H9 (cell line): Measurements from ENCODE around the gene BCL6B. TPM values are rescaled to one million over a fixed set of nuclear protein-coding genes. Genes with fewer than 3 reads are reported as not detected.

Experiments used
- DNase-seq: peaks from one replicate; pipeline ENCODE4 v3.0.0-alpha.2; 2017
- H2AFZ ChIP-seq: one replicate; pipeline ENCODE4 v1.6.1; 2013; ENCODE audit warnings: mild to moderate bottlenecking, low read length, control low read depth, moderate library complexity
- H2AK5ac ChIP-seq: 2 replicates; pipeline ENCODE4 v1.6.1; 2013; ENCODE audit warnings: low read length, control low read depth, mixed read lengths; ENCODE audit not compliant: insufficient read length
- H2BK120ac ChIP-seq: one replicate; pipeline ENCODE4 v1.6.1; 2013; ENCODE audit warnings: low read depth, mild to moderate bottlenecking, low read length, control low read depth, inconsistent platforms; ENCODE audit not compliant: poor library complexity, severe bottlenecking
- H2BK12ac ChIP-seq: 2 replicates; pipeline ENCODE4 v1.6.1; 2013; ENCODE audit warnings: low read length, control low read depth, mixed read lengths, low read depth; ENCODE audit not compliant: insufficient read length
- H2BK15ac ChIP-seq: 2 replicates; pipeline ENCODE4 v1.6.1; 2013; ENCODE audit warnings: low read depth, low read length, control low read depth
- H2BK20ac ChIP-seq: one replicate; pipeline ENCODE4 v1.6.1; 2013; ENCODE audit warnings: low read depth, mild to moderate bottlenecking, low read length, control low read depth, inconsistent platforms; ENCODE audit not compliant: poor library complexity, severe bottlenecking
- H2BK5ac ChIP-seq: 2 replicates; pipeline ENCODE4 v1.6.1; 2013; ENCODE audit warnings: low read length, control low read depth, mixed read lengths; ENCODE audit not compliant: insufficient read length
- H3K14ac ChIP-seq: 2 replicates; pipeline ENCODE4 v1.6.1; 2013; ENCODE audit warnings: low read length, control low read depth; ENCODE audit not compliant: insufficient read depth
- H3K18ac ChIP-seq: 2 replicates; pipeline ENCODE4 v1.6.1; 2013; ENCODE audit warnings: low read depth, mild to moderate bottlenecking, mixed read lengths, low read length, control low read depth; ENCODE audit not compliant: insufficient read length
- H3K23ac ChIP-seq: 2 replicates; pipeline ENCODE4 v1.6.1; 2013; ENCODE audit warnings: low read length, control low read depth, mixed read lengths, low read depth; ENCODE audit not compliant: insufficient read length
- H3K23me2 ChIP-seq: 2 replicates; pipeline ENCODE4 v1.6.1; 2013; ENCODE audit warnings: low read depth, mild to moderate bottlenecking, mixed read lengths, low read length, control low read depth; ENCODE audit not compliant: insufficient read length, poor library complexity, severe bottlenecking
- H3K27ac ChIP-seq: 2 replicates; pipeline ENCODE4 v1.5.1; 2013; ENCODE audit warnings: low read length, control low read depth, mixed read lengths, low read depth; ENCODE audit not compliant: insufficient read length
- H3K27me3 ChIP-seq: 2 replicates; pipeline ENCODE4 v1.6.1; 2013; ENCODE audit warnings: low read length, control low read depth, inconsistent platforms; ENCODE audit not compliant: insufficient read depth
- H3K4ac ChIP-seq: 2 replicates; pipeline ENCODE4 v1.6.1; 2013; ENCODE audit warnings: low read depth, mild to moderate bottlenecking, control low read depth, inconsistent platforms, low read length, moderate library complexity
- H3K4me1 ChIP-seq: 2 replicates; pipeline ENCODE4 v1.6.1; 2013; ENCODE audit warnings: low read length, control low read depth, inconsistent platforms; ENCODE audit not compliant: insufficient read depth
- H3K4me2 ChIP-seq: 2 replicates; pipeline ENCODE4 v1.6.1; 2013; ENCODE audit warnings: low read length, control low read depth, mixed read lengths; ENCODE audit not compliant: insufficient read length, insufficient read depth
- H3K56ac ChIP-seq: 2 replicates; pipeline ENCODE4 v1.6.1; 2013; ENCODE audit warnings: low read depth, mild to moderate bottlenecking, mixed read lengths, low read length, control low read depth; ENCODE audit not compliant: insufficient read length
- H3K79me1 ChIP-seq: 2 replicates; pipeline ENCODE4 v1.6.1; 2013; ENCODE audit warnings: low read depth, mild to moderate bottlenecking, moderate library complexity, low read length, control low read depth, inconsistent platforms; ENCODE audit not compliant: insufficient read depth, poor library complexity, severe bottlenecking
- H3K79me2 ChIP-seq: 2 replicates; pipeline ENCODE4 v1.6.1; 2013; ENCODE audit warnings: low read length, control low read depth, inconsistent platforms; ENCODE audit not compliant: insufficient read depth
- H3K9ac ChIP-seq: 2 replicates; pipeline ENCODE4 v1.6.1; 2013; ENCODE audit warnings: low read length, control low read depth, mixed read lengths; ENCODE audit not compliant: insufficient read length; ENCODE audit errors: extremely low read depth
- H3K9me3 ChIP-seq: one replicate; pipeline ENCODE4 v1.6.1; 2013; ENCODE audit warnings: low read depth, low read length, inconsistent platforms; ENCODE audit not compliant: control insufficient read depth
- H3T11ph ChIP-seq: one replicate; pipeline ENCODE4 v1.6.1; 2013; ENCODE audit warnings: mild to moderate bottlenecking, low read length, control low read depth, inconsistent platforms
- H4K20me1 ChIP-seq: one replicate; pipeline ENCODE4 v1.6.1; 2013; ENCODE audit not compliant: control insufficient read depth, insufficient read length, insufficient read depth
- H4K5ac ChIP-seq: 2 replicates; pipeline ENCODE4 v1.6.1; 2013; ENCODE audit warnings: low read depth, mild to moderate bottlenecking, mixed read lengths, low read length, control low read depth; ENCODE audit not compliant: insufficient read length
- H4K8ac ChIP-seq: replicated peaks from 2 replicates; pipeline ENCODE4 v1.6.1; 2013; ENCODE audit warnings: low read length, control low read depth, mixed read lengths, low read depth; ENCODE audit not compliant: insufficient read length
- H4K91ac ChIP-seq: 2 replicates; pipeline ENCODE4 v1.6.1; 2013; ENCODE audit warnings: low read depth, mild to moderate bottlenecking, moderate library complexity, mixed read lengths, low read length, control low read depth; ENCODE audit not compliant: insufficient read length
- H3K27ac Mint-ChIP-seq, 3 experiments: 2 replicates in 2 of 3; 3 replicates in 1 of 3; pipeline ENCODE4 v1.8.0; 2020 to 2021; ENCODE audit warnings: mixed read lengths in 3 of 3, mild to moderate bottlenecking in 1 of 3, moderate library complexity in 1 of 3
- H3K27me3 Mint-ChIP-seq: 2 replicates; pipeline ENCODE4 v1.8.0; 2021; ENCODE audit warnings: low read depth, mild to moderate bottlenecking, moderate library complexity, mixed read lengths
- H3K36me3 Mint-ChIP-seq, 3 experiments: 2 replicates in 2 of 3; 3 replicates in 1 of 3; pipeline ENCODE4 v1.8.0; 2020 to 2021; ENCODE audit warnings: low read depth in 3 of 3, mixed read lengths in 3 of 3; ENCODE audit not compliant: insufficient read depth in 1 of 3
- H3K4me1 Mint-ChIP-seq, 2 experiments: 2 replicates each; pipeline ENCODE4 v1.8.0; 2020; ENCODE audit warnings: mixed read lengths in 2 of 2
- H3K4me3 Mint-ChIP-seq, 2 experiments: 2 replicates in 1 of 2; 3 replicates in 1 of 2; pipeline ENCODE4 v1.8.0; 2020 to 2021; ENCODE audit warnings: mild to moderate bottlenecking in 2 of 2, mixed read lengths in 2 of 2, moderate library complexity in 1 of 2
- H3K9me3 Mint-ChIP-seq, 2 experiments: 2 replicates in 1 of 2; 3 replicates in 1 of 2; pipeline ENCODE4 v1.8.0; 2020; ENCODE audit warnings: mild to moderate bottlenecking in 2 of 2, mixed read lengths in 2 of 2, moderate library complexity in 1 of 2
- CTCF ChIP-seq: fragments of 200-600 bp; sonication (generic); conservative IDR thresholded peaks from 3 replicates; pipeline ENCODE4 v1.8.0; 2021; ENCODE audit warnings: antibody characterized with exemption, mild to moderate bottlenecking
- WGBS: extraction: QIAGEN DNeasy Blood & Tissue Kit; methylation state at CpG from one replicate; pipeline ENCODE4 v1.1.7; 2013; ENCODE audit warnings: missing lambda C conversion rate, low lambda C conversion rate, mixed read lengths; ENCODE audit not compliant: insufficient read length; ENCODE audit errors: extremely low coverage; 5-methylcytosine and 5-hydroxymethylcytosine counted together
- total RNA-seq: library from RNA; stranded (reverse); gene quantifications from 2 replicates; pipeline ENCODE4 v1.2.1, GENCODE V29; 2021

BCL6B gene
- total RNA-seq, 1 experiment from 2014 or later, result 3.3 TPM

GRCh38 chr17:7067198-7067597, 44.3 kb downstream of the BCL6B start:
- no peak overlapping the region for H4K8ac ChIP-seq
- TF ChIP-seq CTCF, result no peak
- Mint-ChIP-seq H3K27ac (no peak overlapping the region), H3K4me1 (peaks cover 3 to 4% of the 10 kb centered on the region in 2 experiments; a peak in 3 of 4 replicates), H3K36me3 (peaks cover 4 to 10% (median 6%) of the 10 kb centered on the region in 3 experiments; a peak in 5 of 7 replicates), H3K4me3 (no peak overlapping the region; a peak in 1 of 5 replicates), H3K9me3 (peaks cover 28 to 30% of the 10 kb centered on the region in 2 experiments), H3K27me3 (peaks cover 58% of the 10 kb centered on the region)
- no peak overlapping the region for H3K18ac ChIP-seq
- no peak overlapping the region for H2BK120ac ChIP-seq
- H3K79me2 ChIP-seq, result no peaks in the 10 kb centered on the region
- H3T11ph ChIP-seq, result no peak overlapping the region
- H2BK20ac ChIP-seq, result no peak overlapping the region
- H3K27me3 ChIP-seq, result no peaks in the 10 kb centered on the region
- no peak overlapping the region for H3K23ac ChIP-seq
- H3K56ac ChIP-seq, result no peak overlapping the region
- H3K23me2 ChIP-seq, result no peaks in the 10 kb centered on the region
- no peak for DNase-seq
- no peaks in the 10 kb centered on the region for H3K9me3 ChIP-seq
- no peak overlapping the region for H2AK5ac ChIP-seq
- no peak overlapping the region for H4K91ac ChIP-seq
- no peak overlapping the region for H3K14ac ChIP-seq
- H3K4ac ChIP-seq, result no peak overlapping the region
- H4K5ac ChIP-seq, result no peak overlapping the region
- no peaks in the 10 kb centered on the region for H3K4me1 ChIP-seq
- no CpG with 5 or more reads among the region's 1 CpG for WGBS
- H3K27ac ChIP-seq, result no peak overlapping the region
- no peak overlapping the region for H2BK15ac ChIP-seq
- no peak overlapping the region for H2BK5ac ChIP-seq
- H3K4me2 ChIP-seq, result no peak overlapping the region
- H3K79me1 ChIP-seq, result no peaks in the 10 kb centered on the region
- no peak overlapping the region for H2AFZ ChIP-seq
- H2BK12ac ChIP-seq, result no peak overlapping the region
- H4K20me1 ChIP-seq, result no peaks in the 10 kb centered on the region
- no peak overlapping the region for H3K9ac ChIP-seq
